Right cardiac atrium (tissue), 5 donors: Measurements from ENCODE around the gene CENPC. TPM values are rescaled to one million over a fixed set of nuclear protein-coding genes. Genes with fewer than 3 reads are reported as not detected.

Source experiments
- polyA plus RNA-seq: library from polyadenylated mRNA; stranded (reverse); fragments of 200-250 nt; gene quantifications from one replicate; pipeline ENCODE4 v1.2.3, GENCODE V29; 2013
- total RNA-seq, 4 donors: library from RNA; stranded (reverse); fragmentation: NEBNext Ultra II Directional; extraction: Animal tissue kit (Norgen Biotek cat#: 25700); gene quantifications; one replicate each; pipeline ENCODE4 v1.2.1, GENCODE V29; 2021
- donor health status: healthy with polysubstance abuse.
- donor health status: DM: no; HTN: yes; CAD: no.
- donor health status: DM: no; HTN: no; CAD: no.
- donor health status: DM: no; HTN: yes; CAD: no; lungs with severe emphysema.
- donor health status: DM: yes; HTN: yes; CAD: no.

The CENPC gene
- total and polyA plus RNA-seq, 5 donors, result 4.9 to 12.4 (median 11.7) TPM

Other genes with a start within 250 kb of the CENPC start
- gene STAP1, start 13.2 kb upstream of the CENPC start, total RNA-seq, result not detected
- gene STAP1, start 13.2 kb upstream of the CENPC start, polyA plus RNA-seq, result not detected
- 10 to 100 TPM; 14.5 to 33.4 (median 19.7) TPM for gene UBA6, start 155.7 kb upstream of the CENPC start, total RNA-seq
- gene UBA6, start 155.7 kb upstream of the CENPC start, polyA plus RNA-seq, result 3.0 TPM
- gene GNRHR, start 208.9 kb upstream of the CENPC start, total RNA-seq, result not detected
- not detected for gene GNRHR, start 208.9 kb upstream of the CENPC start, polyA plus RNA-seq